ENCODE measurements around the gene ZBTB22. TPM values are rescaled to one million over a fixed set of nuclear protein-coding genes. Genes with fewer than 3 reads are reported as not detected.

The ZBTB22 gene
- total RNA-seq: 39.7 and 44.4 TPM in 2 replicates
- total RNA-seq (2013): 26.5 TPM
- 22.0 and 25.9 TPM in 2 replicates for polyA plus RNA-seq
- 44.6 and 58.3 TPM in 2 replicates for polyA minus RNA-seq

GRCh38 chr6:33317669-33318425, at the start of gene ZBTB22:
ZBTB22 (minus strand) TSS chr6:33317744; CDS start chr6:33316916, 828 bp downstream.
- intact Hi-C loops (cut with micrococcal nuclease): loop anchor here (1.0 kb wide), 2 partner anchors 26 to 92 kb away; no protein-coding TSS in a partner anchor
- H2AFZ ChIP-seq (ENCODE audit: insufficient read depth, low read depth, low read length, poor library complexity, severe bottlenecking): peak within 1 kb of the TSS; percentile 94
- ATAC-seq (ENCODE audit: low read depth) (peak; percentile 61), DNase-seq (peak; percentile 98)
- TF ChIP-seq EZH2 (IDR thresholded peaks at IDR 0.05; ENCODE audit: borderline replicate concordance, insufficient read depth, low read depth, low read length, poor library complexity, severe bottlenecking) (no peak), CTCF (IDR thresholded peaks at IDR 0.05) (no peak)
- no peaks in the 10 kb centered on the region for H3K9me3 Mint-ChIP-seq (ENCODE audit: insufficient read depth)
- peak within 1 kb of the TSS; percentile 82 to 99 (median 91) for H3K4me3 ChIP-seq (ENCODE audit: control extremely low read depth in 1 of 5, extremely low read depth in 1 of 5, insufficient read depth in 1 of 5, low read depth in 2 of 5, low read length in 4 of 5)
- peak within 1 kb of the TSS; percentile 80 to 100 for H3K27ac ChIP-seq (ENCODE audit: low read length in 2 of 2)
- CTCF ChIA-PET: interaction anchor here (0.7 to 5.3 kb wide), 12 partner anchors 14 to 1825 kb away, joined by 3 to 50 read pairs (median 6); partner anchors contain the start of genes B3GALT4, CUTA, RGL2 and RPS18
- H3K27ac Mint-ChIP-seq: peak within 1 kb of the TSS; percentile 99
- H3K9me3 ChIP-seq (ENCODE audit: control extremely low read depth in 1 of 3, control insufficient read depth in 2 of 3, insufficient read depth in 1 of 3, low read length in 2 of 3): no peaks in the 10 kb centered on the region
- H3K27me3 ChIP-seq (replicated peaks in 1 of 4; ENCODE audit: control extremely low read depth in 1 of 4, control insufficient read depth in 3 of 4, insufficient read depth in 4 of 4, low read length in 3 of 4): no peaks in the 10 kb centered on the region
- peaks cover 90% of the 10 kb centered on the region for H3K79me2 ChIP-seq (ENCODE audit: control insufficient read depth, insufficient read depth, low read length)
- peak within 1 kb of the TSS; percentile 95 for H3K9ac ChIP-seq (ENCODE audit: low read length)
- peaks cover 42% of the 10 kb centered on the region for H4K20me1 ChIP-seq (ENCODE audit: control insufficient read depth, insufficient read depth, low read length, poor library complexity, severe bottlenecking)
- 0% methylated on average over 33 of the region's 44 CpGs for WGBS (ENCODE audit: insufficient coverage)
- peak within 1 kb of the TSS; percentile 84 for H3K4me2 ChIP-seq (replicated peaks; ENCODE audit: low read depth, low read length, poor library complexity, severe bottlenecking)
- H3K27me3 Mint-ChIP-seq: no peaks in the 10 kb centered on the region
- POLR2A ChIA-PET: interaction anchor here (0.6 to 2.3 kb wide), 30 partner anchors 10 to 1777 kb away, joined by 3 to 29 read pairs (median 5); partner anchors contain the start of genes B3GALT4, PHF1, RGL2 and RPS18
- H3K4me1 Mint-ChIP-seq: peaks cover 82% of the 10 kb centered on the region
- peaks cover 66 to 76% of the 10 kb centered on the region in 2 donors for H3K4me1 ChIP-seq (ENCODE audit: control insufficient read depth in 2 of 2, insufficient read depth in 2 of 2, low read length in 2 of 2)
- H3K36me3 ChIP-seq (replicated peaks in 1 of 2; ENCODE audit: control extremely low read depth in 1 of 2, control insufficient read depth in 1 of 2, extremely low read depth in 1 of 2, insufficient read depth in 2 of 2, low read length in 1 of 2): peaks cover 3 to 44% of the 10 kb centered on the region in 2 experiments
- peak within 1 kb of the TSS; percentile 100 for H3K4me3 Mint-ChIP-seq
